Fibroblast of lung (primary cell): ENCODE results near the gene SHANK2. TPM values are rescaled to one million over a fixed set of nuclear protein-coding genes. Genes with fewer than 3 reads are reported as not detected.

Experiments used
- DNase-seq, 2 donors: peaks; one replicate each; pipeline versions ENCODE4 v3.0.0 to v3.0.0-alpha.2; 2010; ENCODE audit warnings: low read depth in 2 of 2
- H2AFZ ChIP-seq: 2 replicates; pipeline ENCODE4 v1.5.1; 2012; ENCODE audit warnings: low read length, control low read depth, inconsistent platforms
- H3K27ac ChIP-seq: 2 replicates; pipeline ENCODE4 v1.5.1; 2011; ENCODE audit warnings: low read length, control low read depth; ENCODE audit not compliant: insufficient read depth
- H3K27me3 ChIP-seq: 2 replicates; pipeline ENCODE4 v1.5.1; 2011; ENCODE audit warnings: mild to moderate bottlenecking, low read length; ENCODE audit not compliant: control insufficient read depth, insufficient read depth
- H3K36me3 ChIP-seq: 2 replicates; pipeline ENCODE4 v1.5.1; 2011; ENCODE audit warnings: low read length; ENCODE audit not compliant: control insufficient read depth, insufficient read depth
- H3K4me1 ChIP-seq: 2 replicates; pipeline ENCODE4 v1.5.1; 2011; ENCODE audit warnings: low read length; ENCODE audit not compliant: control insufficient read depth, insufficient read depth; ENCODE audit errors: extremely low read depth
- H3K4me2 ChIP-seq: 2 replicates; pipeline ENCODE4 v1.5.1; 2011; ENCODE audit warnings: low read length, control low read depth; ENCODE audit not compliant: insufficient read depth; ENCODE audit errors: extremely low read depth
- H3K4me3 ChIP-seq, 4 experiments: fragments of 200-600 bp in 1 of 4; sonication (generic) in 1 of 4; replicated peaks in 1 of 4; 2 replicates each; pipeline ENCODE4 v1.5.1; 2011 to 2016; ENCODE audit warnings: low read length in 4 of 4, low read depth in 3 of 4, mild to moderate bottlenecking in 3 of 4, control low read depth in 2 of 4, inconsistent platforms in 1 of 4, mixed read lengths in 1 of 4; ENCODE audit not compliant: insufficient read depth in 1 of 4; ENCODE audit errors: control extremely low read depth in 1 of 4
- H3K79me2 ChIP-seq: 2 replicates; pipeline ENCODE4 v1.5.1; 2012; ENCODE audit warnings: mild to moderate bottlenecking, low read length, inconsistent platforms; ENCODE audit not compliant: control insufficient read depth, insufficient read depth
- H3K9ac ChIP-seq: 2 replicates; pipeline ENCODE4 v1.5.1; 2011; ENCODE audit warnings: mild to moderate bottlenecking, low read length, control low read depth; ENCODE audit not compliant: insufficient read depth
- H3K9me3 ChIP-seq: 2 replicates; pipeline ENCODE4 v1.5.1; 2012; ENCODE audit warnings: low read depth, low read length; ENCODE audit not compliant: control insufficient read depth, insufficient read depth
- H4K20me1 ChIP-seq: 2 replicates; pipeline ENCODE4 v1.5.1; 2011; ENCODE audit warnings: low read length; ENCODE audit not compliant: control insufficient read depth, insufficient read depth; ENCODE audit errors: extremely low read depth
- CTCF ChIP-seq, 2 donors: IDR thresholded peaks in 1 of 2; conservative IDR thresholded peaks in 1 of 2; 1 replicate in 1 of 2; 2 replicates in 1 of 2; pipeline ENCODE4 v1.5.1; 2011 to 2012; ENCODE audit warnings: low read length in 2 of 2, control low read depth in 1 of 2, inconsistent platforms in 1 of 2, low read depth in 1 of 2, mild to moderate bottlenecking in 1 of 2
- EZH2 ChIP-seq: IDR thresholded peaks from 2 replicates; pipeline ENCODE4 v1.5.1; 2012; ENCODE audit warnings: low read length, control low read depth, mild to moderate bottlenecking; ENCODE audit errors: missing control alignments
- polyA plus RNA-seq, 2 donors: library from polyadenylated mRNA; depleted of rRNA in 1 of 2; stranded (reverse) in 1 of 2; unstranded in 1 of 2; fragments of >200 nt; gene quantifications; 2 replicates each; pipeline ENCODE4 v1.2.1, GENCODE V29; 2011 to 2012; ENCODE audit warnings: missing spikeins in 1 of 2
- total RNA-seq: library from RNA; depleted of rRNA; stranded (reverse); fragments of >200 nt; gene quantifications from 2 replicates; pipeline ENCODE4 v1.2.1, GENCODE V29; 2014

Gene SHANK2
- total and polyA plus RNA-seq, 2 donors (not counting 1 experiment from before 2014, with no cell fraction given), result 3.2 to 11.6 TPM

DNA sequence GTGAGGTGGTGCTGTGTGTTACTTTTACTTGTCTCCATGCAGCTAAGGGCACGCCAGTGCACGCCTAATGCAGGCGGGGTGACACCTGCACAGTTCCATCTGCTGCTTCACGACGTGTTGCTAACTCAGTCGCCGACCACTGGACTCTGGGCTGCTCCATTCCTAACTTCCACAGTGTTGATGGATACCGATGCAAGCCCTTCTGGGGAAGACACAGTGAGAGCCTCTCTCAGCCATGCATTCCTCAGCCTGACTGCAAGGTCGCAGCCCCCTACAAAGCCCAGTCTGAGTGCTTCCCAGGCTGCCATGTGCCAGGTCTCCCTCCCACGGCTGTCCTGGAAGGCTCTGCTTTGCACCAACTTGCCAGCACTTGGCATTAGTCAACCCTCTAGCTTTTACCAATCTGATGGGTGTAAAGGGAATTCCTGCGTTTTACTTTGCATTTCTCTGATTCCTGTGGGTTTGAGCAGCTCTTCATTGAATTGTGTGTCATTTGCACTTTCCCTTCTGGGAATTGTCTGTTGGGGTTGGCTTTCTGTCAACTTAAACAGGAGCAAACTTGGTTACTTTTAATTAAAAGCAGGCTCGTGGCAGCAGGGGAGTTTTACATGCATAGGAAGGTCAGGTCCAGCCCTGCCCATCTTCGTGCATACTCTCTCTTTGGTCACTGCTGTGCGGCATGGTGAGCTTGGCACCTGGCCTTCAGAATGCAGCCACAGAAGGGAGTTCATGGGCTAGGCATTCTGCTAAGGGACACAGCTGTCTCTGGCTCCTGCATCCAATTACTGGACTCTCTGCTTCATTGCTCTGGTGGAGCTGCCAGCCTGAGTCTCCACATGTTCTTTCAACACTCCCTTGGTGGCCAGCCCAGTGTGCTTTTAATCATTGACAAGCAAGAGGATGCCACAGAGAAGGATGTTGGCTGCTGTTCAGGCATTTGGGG is 34.6 kb upstream of the SHANK2 start:
- Histone ChIP-seq H4K20me1 (peaks cover 2% of the 10 kb centered on the region), H3K27me3 (no peaks in the 10 kb centered on the region), H3K27ac (peak overlapping the region; percentile 82), H3K9ac (no peak overlapping the region), H2AFZ (no peak overlapping the region), H3K9me3 (no peaks in the 10 kb centered on the region), H3K4me2 (peak overlapping the region; percentile 76), H3K4me1 (peaks cover 3% of the 10 kb centered on the region), H3K36me3 (no peaks in the 10 kb centered on the region), H3K4me3 (no peak overlapping the region), H3K79me2 (no peaks in the 10 kb centered on the region)
- TF ChIP-seq CTCF (conservative IDR thresholded peaks at IDR 0.05 in 1 of 2, IDR thresholded peaks at IDR 0.05 in 1 of 2; ENCODE audit: low read depth in 1 of 2, low read length in 2 of 2), result no peak
- TF ChIP-seq EZH2, result no peak
- peak; percentile 79 to 98 for DNase-seq

DNA sequence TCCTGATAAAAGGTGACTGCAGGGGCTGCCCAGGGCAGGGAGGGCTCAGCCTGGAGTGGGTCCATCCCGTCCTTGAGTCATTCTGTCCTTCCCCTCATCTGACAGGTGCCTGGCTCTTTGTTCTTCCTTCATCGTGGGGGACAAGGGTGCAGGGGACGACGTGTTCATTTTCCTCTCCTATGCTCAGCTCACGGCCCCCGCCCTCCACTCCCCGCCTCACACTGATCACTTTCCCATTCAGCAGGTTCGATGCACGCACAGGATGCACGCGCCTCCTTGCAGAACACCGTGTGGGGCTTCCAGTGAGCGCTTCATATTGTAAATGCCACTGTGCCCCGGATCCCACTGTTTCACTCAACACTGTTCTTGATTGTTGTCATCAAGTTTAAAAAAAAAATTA is 32.7 kb upstream of the SHANK2 start:
- DNase-seq, result no peak
- no peak overlapping the region for H3K4me3 ChIP-seq
- TF ChIP-seq EZH2 (no peak), CTCF (conservative IDR thresholded peaks at IDR 0.05 in 1 of 2, IDR thresholded peaks at IDR 0.05 in 1 of 2; ENCODE audit: low read depth in 1 of 2, low read length in 2 of 2) (no peak)
- no peak overlapping the region for H3K4me2 ChIP-seq
- H3K9me3 ChIP-seq, result no peaks in the 10 kb centered on the region
- H3K9ac ChIP-seq, result no peak overlapping the region
- H3K27me3 ChIP-seq, result no peaks in the 10 kb centered on the region
- peaks cover 3% of the 10 kb centered on the region for H3K4me1 ChIP-seq
- H4K20me1 ChIP-seq, result peaks cover 2% of the 10 kb centered on the region
- H3K36me3 ChIP-seq, result no peaks in the 10 kb centered on the region
- H3K79me2 ChIP-seq, result no peaks in the 10 kb centered on the region
- no peak overlapping the region for H2AFZ ChIP-seq
- H3K27ac ChIP-seq, result no peak overlapping the region

- Histone ChIP-seq H4K20me1 (peaks cover 2% of the 10 kb centered on the region), H3K4me3 (no peak overlapping the region), H3K27me3 (no peaks in the 10 kb centered on the region), H3K9ac (no peak overlapping the region), H3K27ac (no peak overlapping the region), H3K4me2 (no peak overlapping the region), H2AFZ (no peak overlapping the region), H3K9me3 (no peaks in the 10 kb centered on the region), H3K79me2 (no peaks in the 10 kb centered on the region), H3K36me3 (no peaks in the 10 kb centered on the region), H3K4me1 (peaks cover 3% of the 10 kb centered on the region)
- TF ChIP-seq CTCF (conservative IDR thresholded peaks at IDR 0.05 in 1 of 2, IDR thresholded peaks at IDR 0.05 in 1 of 2; ENCODE audit: low read depth in 1 of 2, low read length in 2 of 2), result no peak
- TF ChIP-seq EZH2, result no peak
- no peak for DNase-seq
These were observed 32.2 kb upstream of the SHANK2 start for GRCh38 chr11:71284525-71285092.
